GOT3 (cell line): ENCODE data around the gene NADSYN1.

ENCODE experiments used
- DNase-seq: peaks from one replicate; lab custom pipeline; 2025; ENCODE audit warnings: mixed read lengths; lab: John Stamatoyannopoulos, UW

NADSYN1 gene

DNA sequence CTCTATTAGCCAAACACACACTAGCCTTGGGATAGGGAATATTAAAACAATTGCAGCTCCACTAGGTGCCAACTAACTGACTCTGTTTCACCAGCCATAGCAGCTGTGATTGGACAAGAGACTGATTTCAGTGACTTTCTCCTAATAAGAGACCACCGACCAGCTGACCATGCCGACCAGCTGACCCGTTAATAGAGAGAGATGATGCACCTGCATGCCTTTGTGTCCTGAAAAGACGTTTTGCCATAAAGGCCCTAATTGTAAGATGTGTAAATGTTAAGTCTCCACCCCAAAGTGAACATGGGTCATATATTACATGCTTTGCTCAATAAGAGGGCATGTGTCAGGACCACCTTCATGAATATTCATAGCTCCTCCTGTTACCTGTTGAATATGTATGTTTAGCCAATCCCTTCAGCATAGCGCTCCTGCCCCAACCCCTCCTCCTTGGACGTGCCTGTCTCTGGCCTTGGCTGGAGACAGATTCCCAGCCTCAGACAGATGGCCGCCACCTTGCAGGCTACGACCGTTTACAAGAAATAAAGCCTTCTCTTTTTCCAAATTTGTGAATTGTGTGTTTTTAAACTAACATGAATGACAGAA, 1.3 kb upstream of the NADSYN1 start:
- DNase-seq, result no peak

DNA sequence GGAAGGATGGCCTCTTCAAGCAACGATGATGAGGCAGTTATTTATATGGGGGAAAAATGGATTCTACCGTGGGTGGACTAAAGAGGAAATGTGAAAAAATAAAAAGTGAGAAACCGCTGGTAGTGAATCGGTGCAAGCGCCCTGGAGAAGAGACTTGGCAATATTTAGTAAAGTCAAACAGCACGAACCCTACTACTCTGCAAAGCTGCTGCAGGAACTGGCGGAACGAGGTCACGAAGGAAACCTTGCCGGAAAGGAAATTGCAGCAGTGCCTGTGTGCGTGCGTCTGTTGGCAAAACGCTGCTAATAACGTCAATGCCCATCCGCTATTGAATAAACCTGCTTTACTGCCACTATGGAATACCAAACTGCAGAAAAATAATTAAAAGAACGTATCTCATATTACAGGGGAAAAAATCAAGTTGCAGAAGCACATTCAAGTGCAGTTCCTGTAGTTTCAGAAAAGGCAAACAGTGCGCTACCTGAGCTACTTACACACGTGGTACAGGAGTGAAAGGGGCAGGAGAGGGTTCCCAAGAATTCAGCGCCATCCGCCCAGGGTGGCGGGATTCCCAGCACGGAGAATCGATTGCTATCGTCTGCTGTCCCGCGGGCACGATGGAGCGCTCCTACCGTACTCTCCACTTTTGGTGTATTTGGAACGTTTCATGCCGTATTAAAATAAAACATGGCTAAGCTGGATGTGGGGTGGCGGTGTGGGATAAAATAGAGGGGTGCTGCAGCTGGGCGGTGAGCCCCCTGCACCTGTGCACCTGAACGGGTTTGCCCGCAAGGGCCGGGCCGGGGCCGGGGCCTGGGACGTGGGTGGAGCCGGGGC, 585 bp upstream of the NADSYN1 start:
- DNase-seq, result no peak

DNA sequence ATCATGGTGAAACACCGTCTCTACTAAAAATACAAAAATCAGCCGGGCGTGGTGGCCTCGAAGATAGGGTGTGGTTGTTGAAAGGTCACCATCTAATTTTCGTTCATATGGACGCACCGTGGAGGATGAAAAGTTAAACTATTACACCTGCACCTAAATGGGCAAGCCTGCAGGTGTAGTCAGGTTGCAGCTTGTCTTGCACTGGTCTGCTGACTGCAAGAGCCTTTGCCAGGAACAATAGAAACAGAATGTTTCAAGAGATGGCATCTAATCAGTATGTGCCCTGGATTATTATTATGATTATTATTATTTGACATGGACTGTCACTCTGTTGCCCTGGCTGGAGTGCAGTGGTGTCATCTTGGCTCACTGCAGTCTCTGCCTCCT, 908 bp downstream of the NADSYN1 start:
- DNase-seq, result no peak

DNA sequence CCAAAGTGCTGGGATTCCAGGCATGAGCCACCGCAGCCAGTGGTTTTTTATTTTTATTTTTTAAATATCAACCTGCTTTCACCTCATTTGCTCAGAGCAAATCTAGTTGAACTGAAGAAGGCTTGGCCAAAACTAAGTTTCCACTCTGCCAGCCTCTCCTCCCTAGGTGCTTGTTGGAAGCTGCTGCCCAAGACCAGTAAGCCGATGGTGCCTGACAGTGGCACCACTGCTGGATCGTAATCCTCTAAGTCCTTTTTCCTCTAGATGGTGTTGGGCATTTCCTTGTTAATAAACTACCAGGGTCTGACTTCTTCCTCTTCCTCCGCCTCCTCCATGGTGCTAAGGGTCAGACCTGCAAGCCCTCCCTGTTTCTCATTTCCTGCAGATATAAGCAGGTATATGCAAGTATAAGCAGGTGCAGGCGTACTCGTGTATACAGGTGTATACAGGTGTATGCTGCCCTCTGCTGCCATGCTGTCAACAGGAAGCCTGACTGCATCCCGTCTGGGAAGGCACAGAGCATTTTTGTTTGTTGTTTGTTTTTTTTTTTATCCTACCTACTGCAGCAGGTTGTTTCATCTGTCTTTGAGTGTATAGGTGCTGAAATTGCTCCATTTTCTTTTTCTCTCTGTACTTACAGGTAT, 1.6 kb downstream of the NADSYN1 start:
- DNase-seq, result no peak

DNA sequence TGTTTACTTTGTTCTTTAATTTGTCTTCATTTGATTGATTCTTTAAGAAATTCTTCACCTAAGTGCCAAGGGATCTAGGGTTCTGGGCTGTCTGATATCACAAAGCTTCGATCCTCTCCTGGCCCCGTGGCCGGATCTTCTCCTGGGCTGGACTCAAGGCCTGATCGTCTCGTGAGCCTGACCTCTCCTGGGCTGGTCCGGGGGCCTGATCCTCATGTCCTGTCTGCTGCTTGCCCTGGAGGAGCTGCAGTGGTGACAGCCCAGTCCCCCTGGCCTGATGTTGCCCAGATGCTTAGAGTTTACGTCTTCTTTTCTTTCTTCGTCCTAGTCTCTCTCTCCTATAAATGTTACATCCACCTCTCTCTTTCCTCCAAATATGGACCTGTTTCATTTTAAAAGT, 3.3 kb downstream of the NADSYN1 start:
- DNase-seq, result no peak

DNA sequence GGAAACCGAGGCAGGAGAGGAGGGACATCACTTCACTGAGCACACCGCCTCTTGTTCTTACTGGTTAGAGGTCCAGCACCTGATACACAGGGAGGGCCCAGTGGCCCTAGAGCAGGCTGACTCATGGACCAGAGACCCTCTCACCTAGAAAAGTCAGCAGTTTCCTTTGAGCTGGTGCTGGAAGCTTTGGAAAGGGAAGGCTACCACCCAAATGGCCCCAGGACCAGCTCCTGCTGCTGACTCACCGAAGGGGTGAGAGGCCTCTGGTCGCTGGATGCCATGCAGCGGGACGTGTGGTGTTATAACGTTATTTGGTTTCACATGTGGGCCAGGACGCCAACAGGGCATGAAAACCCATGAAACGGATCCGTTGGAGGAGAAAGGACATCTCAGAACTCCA, 3.8 kb downstream of the NADSYN1 start:
- DNase-seq, result no peak

DNA sequence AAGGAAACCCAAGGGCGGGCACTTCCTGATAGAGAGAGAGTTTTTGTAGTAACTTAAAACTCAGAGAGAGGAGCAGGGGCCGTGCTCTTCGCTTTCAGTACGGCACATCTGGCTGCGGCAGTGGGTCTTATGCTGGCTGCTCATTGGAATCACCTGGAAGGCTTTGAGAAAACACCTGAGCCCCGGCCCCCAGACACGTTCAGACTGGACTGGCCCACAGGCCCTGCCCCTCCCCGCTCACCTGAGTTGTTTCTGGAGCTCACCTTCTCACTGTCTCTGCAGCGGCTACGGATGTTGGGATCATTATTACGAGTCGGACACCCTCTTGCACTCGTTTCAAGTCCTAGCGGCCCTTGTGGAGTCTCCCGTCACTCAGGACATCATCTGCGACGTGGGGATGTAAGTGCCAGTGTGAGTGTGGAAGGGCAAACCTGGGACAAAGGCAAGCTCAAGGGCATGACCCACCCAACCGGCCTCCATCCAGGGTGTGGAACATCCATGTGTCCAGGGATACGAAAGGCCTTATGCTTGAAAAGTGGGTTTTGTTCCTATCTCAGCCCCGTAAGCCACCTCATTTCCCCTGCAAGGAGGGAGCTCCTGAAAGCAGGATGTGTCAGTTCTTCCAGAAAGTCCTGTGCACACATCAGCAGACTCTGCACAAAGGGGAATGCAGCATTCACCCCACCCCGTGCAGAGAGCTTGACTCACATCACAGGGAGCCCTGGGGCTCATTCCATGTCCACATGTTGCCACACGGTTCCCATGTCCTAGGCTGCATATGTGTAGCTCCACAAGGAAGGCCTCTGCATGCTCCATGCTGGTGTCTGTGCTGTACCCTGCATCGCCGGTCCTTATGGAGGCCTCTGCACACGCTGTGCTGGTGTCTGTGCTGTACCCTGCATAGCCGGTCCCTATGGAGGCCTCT, 5.4 kb downstream of the NADSYN1 start:
- DNase-seq, result no peak

DNA sequence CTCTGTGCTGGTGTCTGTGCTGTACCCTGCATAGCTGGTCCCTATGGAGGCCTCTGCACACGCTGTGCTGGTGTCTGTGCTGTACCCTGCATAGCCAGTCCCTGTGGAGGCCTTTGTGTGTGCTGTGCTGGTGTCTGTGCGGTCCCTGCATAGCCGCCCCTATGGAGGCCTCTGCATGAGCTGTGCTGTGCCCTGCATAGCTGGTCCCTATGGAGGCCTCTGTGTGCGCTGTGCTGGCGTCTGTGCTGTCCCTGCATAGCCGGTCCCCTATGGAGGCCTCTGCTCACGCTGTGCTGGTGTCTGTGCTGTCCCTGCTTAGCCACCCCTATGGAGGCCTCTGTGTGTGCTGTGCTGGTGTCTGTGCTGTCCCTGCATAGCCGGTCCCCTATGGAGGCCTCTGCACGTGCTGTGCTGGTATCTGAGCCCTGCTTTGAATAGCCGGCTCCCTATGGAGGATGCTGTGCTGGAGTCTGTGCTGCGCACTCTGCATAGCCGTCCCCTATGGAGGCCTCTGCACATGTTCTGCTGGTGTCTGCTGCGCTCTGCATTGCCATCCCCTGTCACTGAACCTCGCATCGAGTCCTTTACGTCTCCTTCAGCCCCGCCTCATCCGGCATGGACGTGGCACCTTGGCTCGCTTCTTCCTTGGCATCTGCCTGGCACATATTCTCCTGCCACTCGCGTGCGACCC, 6.2 kb downstream of the NADSYN1 start:
- no peak for DNase-seq

DNA sequence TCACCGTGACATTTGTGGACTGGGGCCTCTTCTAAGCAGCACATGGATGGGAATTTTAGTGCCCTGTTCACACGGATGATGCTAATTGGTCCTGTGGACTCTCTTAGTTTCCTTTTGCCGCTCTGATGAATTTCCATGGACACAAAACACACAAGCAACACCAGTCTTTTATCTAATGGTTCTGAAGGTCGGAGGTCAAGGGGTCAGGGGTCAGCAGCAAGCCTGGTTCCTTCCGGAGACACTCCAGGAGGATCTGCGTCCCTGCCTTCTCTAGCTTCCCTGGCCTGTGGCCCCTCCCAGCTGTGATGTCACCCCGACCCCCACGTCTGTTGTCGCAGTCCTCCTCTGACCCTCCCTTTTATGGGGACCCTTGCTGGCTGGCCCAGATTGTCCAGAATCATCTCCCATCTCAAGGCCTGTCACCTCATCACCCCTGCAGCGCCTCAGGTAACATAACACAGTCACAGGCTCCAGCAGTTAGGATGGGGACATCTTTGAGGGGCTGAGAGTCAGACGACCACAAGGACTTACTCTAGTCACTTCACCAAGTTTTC, 6.8 kb downstream of the NADSYN1 start:
- DNase-seq, result no peak

DNA sequence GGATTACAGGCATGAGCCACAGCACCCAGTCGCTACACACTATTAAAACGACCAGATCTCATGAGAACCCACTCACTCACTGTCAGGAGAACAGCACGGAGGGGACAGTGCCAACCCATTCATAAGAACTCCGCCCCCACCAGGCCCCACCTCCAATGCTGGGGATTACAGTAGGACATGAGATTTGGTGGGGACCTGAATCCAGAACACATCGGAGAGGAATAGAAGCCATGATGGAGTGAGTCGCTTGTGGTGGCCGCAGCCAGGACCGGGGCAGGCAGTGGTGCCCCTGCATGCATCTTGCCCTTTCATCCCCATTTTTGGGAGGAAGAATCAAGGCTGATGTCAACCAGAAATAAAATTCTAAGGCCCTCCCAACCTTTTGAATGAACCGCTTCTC, 8.7 kb downstream of the NADSYN1 start:
- no peak for DNase-seq

DNA sequence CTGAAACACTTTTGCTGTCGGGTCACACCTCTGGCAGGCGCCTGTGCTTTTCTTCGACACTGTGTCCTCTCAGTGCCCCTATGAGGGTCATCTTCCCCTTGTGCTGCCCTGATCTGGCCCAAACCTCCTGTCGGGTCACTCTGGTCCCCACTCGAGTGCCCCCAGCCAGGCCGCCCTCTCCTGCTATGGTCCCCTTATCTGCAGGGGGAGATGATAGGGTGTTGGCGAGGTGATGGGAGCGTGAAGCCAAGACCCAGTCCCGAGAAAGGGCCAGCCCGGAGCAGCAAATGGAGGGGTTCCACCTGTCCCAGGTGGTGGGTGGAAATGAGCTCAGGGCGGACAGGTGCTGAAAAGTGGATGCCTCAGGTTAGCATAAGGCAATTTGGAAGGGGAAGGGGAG, 9.7 kb downstream of the NADSYN1 start:
- DNase-seq, result no peak

DNA sequence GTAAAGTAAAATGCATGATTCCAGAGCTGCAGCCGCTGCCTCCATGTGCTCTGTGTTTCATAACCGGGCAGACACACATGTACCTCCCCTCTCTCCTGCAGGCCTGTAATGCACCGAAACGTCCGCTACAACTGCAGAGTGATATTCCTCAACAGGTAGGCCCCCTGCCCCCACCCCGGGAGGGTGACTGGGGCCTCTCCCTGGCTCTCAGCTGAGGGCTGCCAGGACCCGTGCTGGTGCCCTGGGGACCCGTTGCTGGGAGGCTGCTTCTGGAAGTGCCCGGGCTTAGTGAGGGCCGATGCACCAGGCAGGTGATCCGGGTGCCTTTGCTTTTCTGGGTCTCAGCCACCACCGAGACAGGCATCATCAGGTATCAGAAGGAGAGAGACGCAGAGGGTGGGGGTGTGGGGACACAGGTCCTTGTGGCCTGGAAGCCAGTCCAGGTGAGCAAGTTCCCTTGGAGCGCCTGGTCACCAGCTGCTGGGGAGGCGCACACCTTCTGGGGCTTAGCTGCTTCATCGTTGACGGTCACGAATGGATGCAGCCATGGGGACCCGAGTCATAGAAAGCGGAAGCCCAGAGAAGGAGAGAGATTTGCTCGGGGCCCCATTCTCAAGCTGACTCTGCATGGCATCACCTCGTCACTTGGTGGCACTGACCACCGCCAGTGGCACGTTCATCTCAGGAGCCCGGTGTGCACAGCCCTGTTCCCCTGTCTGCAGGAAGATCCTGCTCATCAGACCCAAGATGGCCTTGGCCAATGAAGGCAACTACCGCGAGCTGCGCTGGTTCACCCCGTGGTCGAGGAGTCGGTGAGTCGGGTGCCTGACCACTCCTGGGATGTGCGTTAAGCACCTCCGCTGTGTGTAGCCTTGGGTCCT, 10.6 kb downstream of the NADSYN1 start:
- DNase-seq, result no peak

DNA sequence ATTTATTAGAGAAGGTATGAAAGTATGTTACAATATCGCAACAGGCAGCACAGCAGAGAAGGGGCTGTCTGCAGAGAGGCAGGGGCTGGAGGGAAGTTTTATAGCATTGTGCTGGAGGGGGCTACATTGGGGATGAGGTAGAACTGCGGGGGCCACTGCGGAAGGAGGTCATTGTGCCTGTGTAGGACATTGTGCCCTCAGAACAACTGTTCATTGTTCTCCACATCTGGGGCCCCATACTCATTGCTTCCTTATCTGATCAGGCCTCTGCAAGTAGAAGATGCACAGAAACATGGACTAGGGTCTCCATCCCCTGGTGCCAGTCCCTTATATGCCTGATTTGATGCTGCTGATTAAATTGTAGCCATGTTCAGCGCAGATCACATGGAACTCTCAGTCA, 12.1 kb downstream of the NADSYN1 start:
- DNase-seq, result no peak

DNA sequence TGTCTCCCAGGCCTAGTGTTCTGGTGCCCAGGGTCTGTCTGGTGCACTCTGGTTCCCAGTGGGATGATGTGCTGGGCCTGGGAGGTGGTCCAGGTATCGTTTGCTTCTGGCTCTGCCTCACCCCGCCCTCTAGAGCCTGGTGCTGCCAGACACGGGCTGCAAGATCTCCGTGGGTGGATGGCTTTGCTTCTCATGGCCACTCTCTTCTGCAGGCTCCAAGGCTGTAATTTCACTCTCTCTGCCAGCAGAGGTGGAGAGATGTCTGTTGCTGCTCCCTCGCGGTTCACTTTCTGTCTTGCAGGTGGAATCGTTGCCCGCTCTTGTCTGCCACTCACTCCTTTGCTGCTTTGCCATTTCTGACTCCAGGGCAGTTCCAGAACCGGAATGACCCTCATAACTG, 13.4 kb downstream of the NADSYN1 start:
- DNase-seq, result no peak

DNA sequence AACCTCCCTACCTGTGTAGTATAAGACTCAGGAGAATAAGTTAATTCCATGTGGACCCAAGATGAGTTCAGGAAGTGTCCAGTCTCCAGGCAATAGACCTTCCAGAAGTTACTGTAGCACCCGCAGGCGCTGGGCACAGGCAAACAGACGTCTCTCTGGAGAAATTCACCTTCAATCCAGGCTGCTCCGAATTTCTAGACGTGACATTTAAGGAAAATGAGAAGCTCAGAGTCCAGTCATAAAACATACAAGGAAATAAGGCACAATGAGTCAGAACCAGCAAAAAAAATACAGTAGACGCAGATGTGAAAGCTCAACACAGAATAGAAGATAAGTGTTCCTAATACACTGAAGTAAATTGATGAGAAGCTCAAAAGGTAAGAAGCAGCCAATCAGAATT, 14.2 kb downstream of the NADSYN1 start:
- no peak for DNase-seq

DNA sequence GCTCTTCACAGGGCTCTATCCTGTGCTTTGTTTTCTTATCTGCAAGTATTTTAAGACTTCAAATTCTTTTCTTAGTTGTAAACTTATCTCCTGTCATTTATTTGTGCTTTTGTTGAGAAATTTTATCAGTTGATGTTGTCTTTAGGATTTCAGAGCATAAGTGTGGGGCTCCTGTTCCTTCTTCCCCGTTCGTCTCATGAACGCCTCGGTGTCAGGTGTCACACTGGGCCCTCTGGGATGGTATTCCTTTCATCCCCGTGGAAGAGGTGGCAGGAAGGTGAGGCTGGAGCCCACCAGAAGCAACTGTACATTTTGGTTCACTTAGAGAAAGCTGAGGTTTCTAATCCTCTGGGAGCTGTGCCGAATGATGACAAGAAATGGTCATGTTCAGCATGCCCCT, 17.9 kb downstream of the NADSYN1 start:
- no peak for DNase-seq

DNA sequence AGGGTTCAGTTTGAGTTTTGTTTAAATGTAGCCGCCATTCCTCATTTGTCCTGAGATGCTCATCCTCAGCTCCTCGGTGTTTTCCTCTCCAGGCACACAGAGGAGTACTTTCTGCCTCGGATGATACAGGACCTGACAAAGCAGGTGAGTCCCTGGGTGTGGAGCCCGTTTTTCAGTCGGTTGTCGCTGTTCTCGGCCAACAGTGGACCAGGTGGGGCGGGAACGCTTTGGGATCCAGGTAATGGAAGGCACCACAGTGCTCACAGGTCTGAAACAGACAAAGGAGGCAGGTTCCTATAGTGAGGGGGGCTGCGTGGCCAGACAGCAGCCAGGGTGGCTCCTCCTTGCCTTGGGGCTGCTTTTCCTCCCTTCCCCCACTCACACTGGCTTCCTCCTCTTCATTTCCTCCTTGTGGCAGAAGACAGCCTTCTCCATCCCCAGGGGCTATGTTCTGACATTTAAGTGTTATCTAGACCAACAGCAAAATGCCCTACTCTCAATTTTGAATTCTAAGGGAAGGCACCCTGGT, 19.4 kb downstream of the NADSYN1 start:
- DNase-seq, result no peak

DNA sequence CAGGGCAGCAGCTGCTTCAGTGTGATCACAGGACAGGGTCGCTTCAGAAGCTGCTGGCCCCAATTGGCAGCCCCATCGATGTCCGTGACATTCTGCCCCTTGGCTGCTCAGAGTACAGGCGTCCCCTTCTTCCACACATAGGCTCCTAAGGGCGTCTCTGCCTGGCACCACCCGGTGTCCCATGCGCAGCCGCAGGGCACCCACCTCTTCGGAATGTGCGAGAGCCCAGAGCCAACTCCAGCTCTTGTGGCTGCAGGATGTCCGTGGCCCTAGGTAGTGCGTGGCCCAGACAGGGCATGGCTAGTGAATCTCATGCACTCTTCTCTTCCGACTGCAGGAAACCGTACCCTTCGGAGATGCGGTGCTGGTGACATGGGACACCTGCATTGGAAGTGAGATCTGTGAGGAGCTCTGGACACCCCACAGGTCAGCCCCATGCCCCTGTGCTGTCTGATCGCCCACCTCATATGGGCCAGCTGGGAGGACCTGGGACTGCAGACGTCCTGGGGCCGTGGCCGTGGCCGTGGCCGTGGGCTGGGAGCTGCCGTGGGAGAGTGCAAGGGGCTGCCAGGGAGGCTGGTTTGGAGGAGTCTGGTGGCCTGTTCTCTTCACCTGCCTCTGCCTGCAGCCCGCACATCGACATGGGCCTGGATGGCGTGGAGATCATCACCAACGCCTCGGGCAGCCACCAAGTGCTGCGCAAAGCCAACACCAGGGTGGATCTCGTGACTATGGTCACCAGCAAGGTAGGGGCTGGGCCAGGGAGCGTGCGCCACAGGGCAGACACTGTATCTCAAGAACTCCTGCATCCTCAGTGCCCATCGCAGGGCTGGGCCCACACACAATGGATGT, 20.2 kb downstream of the NADSYN1 start:
- DNase-seq, result no peak

DNA sequence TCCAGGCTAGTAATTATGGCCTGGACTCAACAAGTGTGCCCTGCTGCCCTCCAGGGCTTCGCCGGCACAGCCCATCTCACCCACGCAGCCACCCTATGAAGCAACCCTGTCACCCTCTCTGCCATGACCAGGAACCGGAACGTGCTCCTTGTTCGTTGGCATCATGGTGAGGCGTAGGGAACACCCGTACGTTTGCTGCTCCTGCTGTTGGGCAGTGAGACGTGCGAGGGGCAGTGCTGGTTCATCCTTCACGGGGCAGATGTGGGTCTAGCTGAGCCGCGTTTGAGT, 20.7 kb downstream of the NADSYN1 start:
- no peak for DNase-seq
